Endothelial cell of umbilical vein (primary cell): ENCODE results near the gene FAM167B. TPM values are rescaled to one million over a fixed set of nuclear protein-coding genes. Genes with fewer than 3 reads are reported as not detected.

Experiments used
- BruUV-seq: library from RNA; stranded (reverse); fragments of 400-500 nt; replicated peaks from 2 replicates; lab custom pipeline; 2021; lab: Mats Ljungman, UMichigan
- CTCF ChIA-PET: fragments of 300-600, 350-600 bp; sonication (Branson Sonifier 250); formaldehyde crosslinking; loops from one replicate; lab custom pipeline; 2021; ENCODE audit warnings: antibody characterized with exemption, inconsistent platforms; lab: Charles Lee
- POLR2A ChIA-PET: fragments of 300-600, 350-600 bp; sonication (Branson Sonifier 250); formaldehyde crosslinking; loops from one replicate; lab custom pipeline; 2021; ENCODE audit warnings: antibody characterized with exemption, inconsistent platforms; lab: Charles Lee
- DNase-seq: peaks from one replicate; pipeline ENCODE4 v3.0.0-alpha.2; 2011; ENCODE audit warnings: low read depth, low spot score
- FAIRE-seq: peaks from 2 replicates; lab custom pipeline; 2011; peaks lifted over from hg19 to GRCh38; lab: Jason Lieb, UNC
- H2AFZ ChIP-seq: 2 replicates; pipeline ENCODE4 v1.6.0; 2012; ENCODE audit warnings: low read depth, low read length, control low read depth, inconsistent platforms
- H3K27ac ChIP-seq: 2 replicates; pipeline ENCODE4 v1.5.1; 2011; ENCODE audit warnings: low read depth, mild to moderate bottlenecking, control low read depth, low read length, moderate library complexity; ENCODE audit not compliant: insufficient read depth
- H3K27me3 ChIP-seq, 2 experiments: 2 replicates each; pipeline versions ENCODE4 v1.6.0 to v1.6.1; 2011; ENCODE audit warnings: low read length in 2 of 2, mixed read lengths in 1 of 2; ENCODE audit not compliant: control insufficient read depth in 2 of 2, insufficient read depth in 2 of 2
- H3K36me3 ChIP-seq, 2 experiments: 2 replicates in 1 of 2; 3 replicates in 1 of 2; pipeline ENCODE4 v1.5.1; 2011; ENCODE audit warnings: low read length in 2 of 2, mild to moderate bottlenecking in 1 of 2, moderate library complexity in 1 of 2; ENCODE audit not compliant: control insufficient read depth in 2 of 2, insufficient read depth in 2 of 2; ENCODE audit errors: extremely low read depth in 1 of 2
- H3K4me1 ChIP-seq: 3 replicates; pipeline ENCODE4 v1.5.1; 2011; ENCODE audit warnings: mild to moderate bottlenecking, low read length; ENCODE audit not compliant: control insufficient read depth, insufficient read depth; ENCODE audit errors: extremely low read depth
- H3K4me2 ChIP-seq: 2 replicates; pipeline ENCODE4 v1.6.1; 2011; ENCODE audit warnings: low read length, control low read depth, mixed read lengths; ENCODE audit not compliant: insufficient read depth
- H3K4me3 ChIP-seq, 3 experiments: fragments of 200-600 bp in 1 of 3; sonication (generic), shearing (Covaris generic) in 1 of 3; replicated peaks in 1 of 3; 2 replicates each; pipeline ENCODE4 v1.5.1; 2011 to 2016; ENCODE audit warnings: control low read depth in 3 of 3, low read length in 3 of 3, mild to moderate bottlenecking in 2 of 3, inconsistent platforms in 1 of 3, low read depth in 1 of 3, moderate library complexity in 1 of 3; ENCODE audit not compliant: insufficient read depth in 1 of 3
- H3K79me2 ChIP-seq: 2 replicates; pipeline ENCODE4 v1.6.0; 2012; ENCODE audit warnings: low read length, inconsistent platforms; ENCODE audit not compliant: control insufficient read depth, insufficient read depth
- H3K9ac ChIP-seq: replicated peaks from 2 replicates; pipeline ENCODE3; 2011; ENCODE audit warnings: low read length, control low read depth; ENCODE audit not compliant: insufficient read depth; ENCODE audit errors: extremely low read depth
- H3K9me1 ChIP-seq: replicated peaks from 3 replicates; pipeline ENCODE4 v1.6.0; 2011; ENCODE audit warnings: mild to moderate bottlenecking, low read length; ENCODE audit not compliant: control insufficient read depth, insufficient read depth; ENCODE audit errors: extremely low read depth
- H3K9me3 ChIP-seq: replicated peaks from 2 replicates; pipeline ENCODE4 v1.5.1; 2012; ENCODE audit warnings: low read length, inconsistent platforms; ENCODE audit not compliant: control insufficient read depth, insufficient read depth
- H4K20me1 ChIP-seq: replicated peaks from 2 replicates; pipeline ENCODE3; 2011; ENCODE audit warnings: mild to moderate bottlenecking, low read length; ENCODE audit not compliant: control insufficient read depth, insufficient read depth; ENCODE audit errors: extremely low read depth
- EZH2 ChIP-seq: IDR thresholded peaks from 2 replicates; pipeline ENCODE4 v1.6.1; 2012; ENCODE audit warnings: borderline replicate concordance, low read depth, mild to moderate bottlenecking, moderate library complexity, low read length, inconsistent platforms; ENCODE audit not compliant: severe bottlenecking
- FOS ChIP-seq: IDR thresholded peaks from 2 replicates; pipeline ENCODE4 v1.6.1; 2011; ENCODE audit warnings: mild to moderate bottlenecking, low read length, moderate library complexity, borderline replicate concordance; ENCODE audit not compliant: insufficient read depth
- GATA2 ChIP-seq: IDR thresholded peaks from 2 replicates; pipeline ENCODE4 v1.7.0; 2011; ENCODE audit warnings: low read depth, mild to moderate bottlenecking, moderate library complexity, mixed read lengths, low read length; ENCODE audit not compliant: insufficient read length, insufficient read depth
- JUN ChIP-seq: IDR thresholded peaks from 2 replicates; pipeline ENCODE4 v1.6.1; 2011; ENCODE audit warnings: borderline replicate concordance, low read depth; ENCODE audit not compliant: insufficient read length, insufficient read depth
- MYC ChIP-seq: IDR thresholded peaks from one replicate; pipeline ENCODE4 v1.6.1; 2011; ENCODE audit warnings: mild to moderate bottlenecking, low read depth, low read length
- POLR2A ChIP-seq: IDR thresholded peaks from 2 replicates; pipeline ENCODE4 v1.6.1; 2012; ENCODE audit warnings: low read depth, mild to moderate bottlenecking, control low read depth, low read length
- POLR2AphosphoS5 ChIP-seq: IDR thresholded peaks from 2 replicates; pipeline ENCODE4 v1.6.1; 2012; ENCODE audit warnings: low read depth, mild to moderate bottlenecking, control low read depth, low read length, moderate library complexity; ENCODE audit not compliant: insufficient read depth
- dilution Hi-C: fragments of 300-500 bp; cut with MboI; formaldehyde crosslinking; loops from one replicate; pipeline ENCODE4 v1.15.0; 2019; ENCODE audit warnings: low sequenced_read_pairs; ENCODE audit not compliant: extremely low pct_ligation_motif_present
- intact Hi-C: fragments of 100-400 bp; cut with micrococcal nuclease; formaldehyde crosslinking; loops from one replicate; pipeline ENCODE4 v1.10.0; 2022
- polyA plus RNA-seq, 4 experiments: library from polyadenylated mRNA; depleted of rRNA in 3 of 4; stranded (reverse) in 3 of 4; unstranded in 1 of 4; fragments of >200 nt; gene quantifications; 2 replicates each; pipeline versions ENCODE4 v1.2.1 to v1.2.3, GENCODE V29; 2011 to 2012; ENCODE audit warnings: missing spikeins in 1 of 4
- total RNA-seq: library from RNA; stranded (reverse); gene quantifications from 2 replicates; pipeline ENCODE4 v1.2.3, GENCODE V29; 2021
- TF ChIP-seq, protein P1 (sequence below), 2 donors: IDR thresholded peaks; 1 replicate in 1 of 2; 2 replicates in 1 of 2; pipeline ENCODE4 v1.5.1; 2011; ENCODE audit warnings: low read length in 2 of 2, mild to moderate bottlenecking in 2 of 2, moderate library complexity in 2 of 2, control low read depth in 1 of 2, inconsistent platforms in 1 of 2, low read depth in 1 of 2; ENCODE audit not compliant: insufficient read depth in 1 of 2; ENCODE audit errors: extremely low read depth in 1 of 2
- TF ChIP-seq, protein P2 (sequence below): IDR thresholded peaks from 2 replicates; pipeline ENCODE4 v1.6.1; 2011; ENCODE audit not compliant: insufficient read depth, insufficient read length

Gene FAM167B
- total and polyA plus RNA-seq, 2 donors (not counting 3 experiments of a cell fraction or from before 2014, with no cell fraction given): 2.1 to 5.6 TPM

DNA sequence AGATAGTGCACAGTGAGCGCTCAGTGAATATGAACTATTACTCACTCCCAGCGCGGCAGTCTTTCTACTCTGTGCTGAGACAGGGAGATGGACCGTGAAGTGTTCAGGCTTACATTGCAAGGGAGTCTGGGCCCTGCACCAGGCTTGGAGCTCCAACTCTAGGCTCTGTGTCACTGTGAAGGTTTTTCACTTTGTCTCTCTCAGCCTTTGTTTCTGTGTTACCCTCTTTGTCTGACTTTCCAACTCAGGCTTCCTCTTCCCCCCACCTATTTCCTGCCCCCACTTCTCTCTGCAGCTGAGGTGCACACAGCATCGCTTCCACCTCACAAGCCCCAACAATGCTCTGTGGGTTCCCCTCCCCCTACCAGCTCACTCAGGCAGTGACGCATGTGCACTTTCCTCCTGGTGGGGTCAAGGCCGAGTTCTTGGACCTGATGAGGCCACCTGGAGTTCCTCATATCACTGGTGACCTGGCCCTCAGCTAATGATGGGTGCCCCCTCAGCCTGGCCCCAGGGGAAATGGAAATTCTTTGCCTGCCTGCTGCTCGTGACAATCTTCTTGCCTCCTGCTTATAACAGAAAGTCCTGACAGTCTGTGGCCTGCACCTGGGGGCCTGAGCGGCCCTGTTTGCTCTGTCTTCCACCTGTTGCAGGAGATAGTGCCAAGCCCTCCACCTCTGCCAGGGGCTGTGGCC lies 3.0 kb downstream of the FAM167B start:
- DNase-seq (peak; percentile 88), FAIRE-seq (peak; percentile 98)
- no TSS peak for BruUV-seq
- peak overlapping the region; percentile 77 for H3K27ac ChIP-seq
- H3K9me1 ChIP-seq: no peaks in the 10 kb centered on the region
- no peaks in the 10 kb centered on the region for H3K79me2 ChIP-seq
- POLR2A ChIA-PET: interaction anchor here (0.6 to 2.0 kb wide), 5 partner anchors 9 to 86 kb away, joined by 5 to 18 read pairs (median 9); partner anchors contain the start of gene MARCKSL1
- intact Hi-C loops (loop anchor here (1.0 to 2.0 kb wide), 4 partner anchors 9 to 85 kb away; partner anchors contain the start of gene HDAC1), dilution Hi-C loops (no loop called here)
- peak overlapping the region; percentile 6 for H3K4me2 ChIP-seq
- H3K4me3 ChIP-seq: no peak overlapping the region
- CTCF ChIA-PET: interaction anchor here (0.7 to 6.3 kb wide), 11 partner anchors 10 to 86 kb away, joined by 3 to 73 read pairs (median 12); partner anchors contain the start of genes HDAC1 and MARCKSL1
- no peaks in the 10 kb centered on the region for H3K9me3 ChIP-seq
- peak; percentile 61 for TF ChIP-seq POLR2A
- TF ChIP-seq POLR2AphosphoS5: peak; percentile 81
- TF ChIP-seq EZH2: no peak
- TF ChIP-seq, protein P1, sequence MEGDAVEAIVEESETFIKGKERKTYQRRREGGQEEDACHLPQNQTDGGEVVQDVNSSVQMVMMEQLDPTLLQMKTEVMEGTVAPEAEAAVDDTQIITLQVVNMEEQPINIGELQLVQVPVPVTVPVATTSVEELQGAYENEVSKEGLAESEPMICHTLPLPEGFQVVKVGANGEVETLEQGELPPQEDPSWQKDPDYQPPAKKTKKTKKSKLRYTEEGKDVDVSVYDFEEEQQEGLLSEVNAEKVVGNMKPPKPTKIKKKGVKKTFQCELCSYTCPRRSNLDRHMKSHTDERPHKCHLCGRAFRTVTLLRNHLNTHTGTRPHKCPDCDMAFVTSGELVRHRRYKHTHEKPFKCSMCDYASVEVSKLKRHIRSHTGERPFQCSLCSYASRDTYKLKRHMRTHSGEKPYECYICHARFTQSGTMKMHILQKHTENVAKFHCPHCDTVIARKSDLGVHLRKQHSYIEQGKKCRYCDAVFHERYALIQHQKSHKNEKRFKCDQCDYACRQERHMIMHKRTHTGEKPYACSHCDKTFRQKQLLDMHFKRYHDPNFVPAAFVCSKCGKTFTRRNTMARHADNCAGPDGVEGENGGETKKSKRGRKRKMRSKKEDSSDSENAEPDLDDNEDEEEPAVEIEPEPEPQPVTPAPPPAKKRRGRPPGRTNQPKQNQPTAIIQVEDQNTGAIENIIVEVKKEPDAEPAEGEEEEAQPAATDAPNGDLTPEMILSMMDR (IDR thresholded peaks at IDR 0.05; ENCODE audit: extremely low read depth in 1 of 2, insufficient read depth in 1 of 2, low read depth in 1 of 2, low read length in 2 of 2): no peak
- TF ChIP-seq, protein P2, sequence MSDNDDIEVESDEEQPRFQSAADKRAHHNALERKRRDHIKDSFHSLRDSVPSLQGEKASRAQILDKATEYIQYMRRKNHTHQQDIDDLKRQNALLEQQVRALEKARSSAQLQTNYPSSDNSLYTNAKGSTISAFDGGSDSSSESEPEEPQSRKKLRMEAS: peak; percentile 64
- TF ChIP-seq GATA2: peak; percentile 41
- TF ChIP-seq MYC: peak; percentile 50
- peak; percentile 49 for TF ChIP-seq JUN
- TF ChIP-seq FOS: peak; percentile 81
- H4K20me1 ChIP-seq: no peaks in the 10 kb centered on the region
- H3K9ac ChIP-seq: peak overlapping the region; percentile 49
- no peaks in the 10 kb centered on the region for H3K27me3 ChIP-seq
- peaks cover 47% of the 10 kb centered on the region for H3K4me1 ChIP-seq
- H2AFZ ChIP-seq: peak overlapping the region; percentile 9
- H3K36me3 ChIP-seq: no peaks in the 10 kb centered on the region
